ENCODE data around the gene RPS19.
"Not testable (repeated sequence)": the region's sequence is repeated elsewhere in the genome, so short reads cannot be mapped to it uniquely, and the experiment has no call there.

RPS19 gene

GRCh38 chr19:41902594-41902993 is 42.5 kb downstream of the RPS19 start:
- DNase-seq = no peak

GRCh38 chr19:41903193-41903953 is 43.3 kb downstream of the RPS19 start:
- no peak for DNase-seq

- DNase-seq = peak; percentile 81
Measured at GRCh38 chr19:41904118-41904870, 44.2 kb downstream of the RPS19 start.

- no peak for DNase-seq
Measured at GRCh38 chr19:41905273-41906002, 45.4 kb downstream of the RPS19 start.

GRCh38 chr19:41906271-41906670 is 46.2 kb downstream of the RPS19 start:
- no peak for DNase-seq

- no peak for DNase-seq
Measured at GRCh38 chr19:41906916-41907680, 47.0 kb downstream of the RPS19 start.

GRCh38 chr19:41907994-41908615 is 48.0 kb downstream of the RPS19 start:
- DNase-seq = no peak

- DNase-seq = no peak
Measured at GRCh38 chr19:41908724-41909464, 48.8 kb downstream of the RPS19 start.

GRCh38 chr19:41909706-41910105 is 49.7 kb downstream of the RPS19 start:
- DNase-seq = no peak

GRCh38 chr19:41910240-41910991 is 50.4 kb downstream of the RPS19 start:
- no peak for DNase-seq

GRCh38 chr19:41910992-41911888 is 51.2 kb downstream of the RPS19 start:
- no peak for DNase-seq

- no peak for DNase-seq
Measured at GRCh38 chr19:41911889-41912731, 52.1 kb downstream of the RPS19 start.

- no peak for DNase-seq
Measured at GRCh38 chr19:41912899-41913537, 53.0 kb downstream of the RPS19 start.

- no peak for DNase-seq
Measured at GRCh38 chr19:41913538-41914423, 53.7 kb downstream of the RPS19 start.

GRCh38 chr19:41914424-41914834 is 54.4 kb downstream of the RPS19 start:
- not testable (repeated sequence) for DNase-seq

GRCh38 chr19:41915021-41915775 is 55.1 kb downstream of the RPS19 start:
- no peak for DNase-seq

Measured in NCI-H774 (cell line).